Measurements from ENCODE around the gene CPB1.

GRCh38 chr3:148825476-148825875 lies 2.1 kb upstream of the CPB1 start:
- TF ChIP-seq RBBP5 (IDR thresholded peaks at IDR 0.05; ENCODE audit: borderline replicate concordance, low read depth, low read length) = no peak
- TF ChIP-seq TAF1 (IDR thresholded peaks at IDR 0.05; ENCODE audit: low read depth, low read length) = no peak
- no peak for TF ChIP-seq CTCF (IDR thresholded peaks at IDR 0.05; ENCODE audit: control extremely low read depth in 1 of 3, insufficient read depth in 1 of 3, low read depth in 1 of 3, low read length in 3 of 3)
- no peak for TF ChIP-seq CEBPB (IDR thresholded peaks at IDR 0.05; ENCODE audit: low read depth, low read length)
